IPS-18c (cell line): ENCODE results near the gene PPARA.
"Not testable (repeated sequence)": the region's sequence is repeated elsewhere in the genome, so short reads cannot be mapped to it uniquely, and the experiment has no call there.

Experiments
- H3K4me3 ChIP-seq: 2 replicates; pipeline ENCODE4 v1.7.0; 2013; ENCODE audit warnings: low read depth, mild to moderate bottlenecking, low read length, moderate library complexity; ENCODE audit not compliant: insufficient read depth
- H3K9me3 ChIP-seq: one replicate; pipeline ENCODE4 v1.6.1; 2013; ENCODE audit warnings: mild to moderate bottlenecking, low read length, moderate library complexity; ENCODE audit not compliant: control insufficient read depth, insufficient read depth

Gene PPARA

GRCh38 chr22:46175631-46176030, 25.3 kb downstream of the PPARA start:
- H3K4me3 ChIP-seq = no peak overlapping the region
- peaks cover under 1% of the 10 kb centered on the region for H3K9me3 ChIP-seq

- Histone ChIP-seq H3K4me3 (no peak overlapping the region), H3K9me3 (peaks cover 4% of the 10 kb centered on the region)
Observed at GRCh38 chr22:46176508-46177003, 26.2 kb downstream of the PPARA start.

GRCh38 chr22:46178755-46179505, 28.6 kb downstream of the PPARA start:
- Histone ChIP-seq H3K9me3 (peaks cover 4% of the 10 kb centered on the region), H3K4me3 (no peak overlapping the region)

- no peak overlapping the region for H3K4me3 ChIP-seq
- peaks cover 4% of the 10 kb centered on the region for H3K9me3 ChIP-seq
Observed at GRCh38 chr22:46179748-46180147, 29.4 kb downstream of the PPARA start.

- Histone ChIP-seq H3K4me3 (no peak overlapping the region), H3K9me3 (peaks cover 4% of the 10 kb centered on the region)
Observed at GRCh38 chr22:46180370-46181137, 30.2 kb downstream of the PPARA start.

- no peak overlapping the region for H3K4me3 ChIP-seq
- H3K9me3 ChIP-seq = peaks cover 4% of the 10 kb centered on the region
Observed at GRCh38 chr22:46183733-46184132, 33.4 kb downstream of the PPARA start.

GRCh38 chr22:46185283-46185682, 35.0 kb downstream of the PPARA start:
- Histone ChIP-seq H3K4me3 (no peak overlapping the region), H3K9me3 (peaks cover 4% of the 10 kb centered on the region)

GRCh38 chr22:46187862-46188261, 37.5 kb downstream of the PPARA start:
- Histone ChIP-seq H3K9me3 (no peaks in the 10 kb centered on the region), H3K4me3 (no peak overlapping the region)

GRCh38 chr22:46192210-46192993, 42.1 kb downstream of the PPARA start:
- Histone ChIP-seq H3K9me3 (no peaks in the 10 kb centered on the region), H3K4me3 (no peak overlapping the region)

- no peak overlapping the region for H3K4me3 ChIP-seq
- no peaks in the 10 kb centered on the region for H3K9me3 ChIP-seq
Observed at GRCh38 chr22:46193898-46194310, 43.6 kb downstream of the PPARA start.

GRCh38 chr22:46195487-46196165, 45.3 kb downstream of the PPARA start:
- H3K9me3 ChIP-seq = no peaks in the 10 kb centered on the region
- no peak overlapping the region for H3K4me3 ChIP-seq

GRCh38 chr22:46196278-46196677, 46.0 kb downstream of the PPARA start:
- no peaks in the 10 kb centered on the region for H3K9me3 ChIP-seq
- no peak overlapping the region for H3K4me3 ChIP-seq

- Histone ChIP-seq H3K9me3 (no peaks in the 10 kb centered on the region), H3K4me3 (no peak overlapping the region)
Observed at GRCh38 chr22:46198274-46198673, 47.9 kb downstream of the PPARA start.

- not testable (repeated sequence) for H3K9me3 ChIP-seq, H3K4me3 ChIP-seq
Observed at GRCh38 chr22:46198806-46199205, 48.5 kb downstream of the PPARA start.

GRCh38 chr22:46201059-46201757, 50.9 kb downstream of the PPARA start:
- Histone ChIP-seq H3K9me3 (no peaks in the 10 kb centered on the region), H3K4me3 (no peak overlapping the region)

GRCh38 chr22:46202897-46203600, 52.7 kb downstream of the PPARA start:
- no peaks in the 10 kb centered on the region for H3K9me3 ChIP-seq
- no peak overlapping the region for H3K4me3 ChIP-seq
